ENCODE results near the gene CMTM7.

Gene CMTM7

DNA sequence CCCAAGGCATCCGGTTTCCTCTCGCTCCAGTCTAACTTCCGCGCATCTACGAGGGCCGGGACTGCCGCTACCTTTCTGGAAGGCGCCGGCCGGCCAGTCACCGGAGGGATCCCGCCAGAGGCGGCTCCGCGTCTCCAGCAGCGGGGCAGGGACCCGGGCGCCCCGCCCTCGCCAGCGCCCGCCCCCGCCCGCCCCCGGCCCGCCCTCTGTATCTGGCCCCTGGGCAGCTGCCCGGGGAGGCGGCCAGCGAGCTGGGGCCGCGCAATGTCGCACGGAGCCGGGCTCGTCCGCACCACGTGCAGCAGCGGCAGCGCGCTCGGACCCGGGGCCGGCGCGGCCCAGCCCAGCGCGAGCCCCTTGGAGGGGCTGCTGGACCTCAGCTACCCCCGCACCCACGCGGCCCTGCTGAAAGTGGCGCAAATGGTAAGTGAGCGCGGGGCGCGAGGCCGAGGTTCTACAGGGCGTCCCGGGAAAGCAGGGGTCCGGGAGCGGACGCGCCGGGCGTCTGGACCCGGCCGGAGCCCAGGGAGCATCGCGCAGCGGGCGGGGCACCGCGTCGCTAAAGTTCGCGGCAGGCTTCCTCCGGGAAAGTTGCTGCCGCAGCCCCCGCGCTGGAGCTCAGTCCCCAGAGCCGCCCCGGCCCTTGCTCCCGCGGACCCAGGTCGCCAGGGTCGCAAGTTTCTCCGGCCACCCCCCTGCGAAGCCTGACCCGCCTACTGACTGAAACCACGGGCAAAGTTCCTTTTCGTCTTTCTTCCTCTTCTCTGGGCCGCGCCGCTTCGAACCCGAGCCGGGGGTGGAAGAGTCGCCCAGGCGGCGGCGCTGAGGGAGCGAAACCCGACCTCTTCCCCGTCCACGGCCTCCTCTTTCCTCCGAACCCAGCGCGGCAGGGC, at the start of gene CMTM7:
TSS of gene CMTM7 (plus strand) at position 211 of the 893 bp plus-strand sequence. CDS start at position 265, 54 bp downstream.
- peak; percentile 93 for DNase-seq (ENCODE audit: low spot score)

- no peak for DNase-seq (ENCODE audit: low spot score)
Observed at GRCh38 chr3:32347343-32348125, 44.1 kb upstream of the CMTM7 start.

GRCh38 chr3:32349184-32349583, 42.5 kb upstream of the CMTM7 start:
- DNase-seq (ENCODE audit: low spot score): no peak

GRCh38 chr3:32352563-32352962, 39.1 kb upstream of the CMTM7 start:
- no peak for DNase-seq (ENCODE audit: low spot score)

DNA sequence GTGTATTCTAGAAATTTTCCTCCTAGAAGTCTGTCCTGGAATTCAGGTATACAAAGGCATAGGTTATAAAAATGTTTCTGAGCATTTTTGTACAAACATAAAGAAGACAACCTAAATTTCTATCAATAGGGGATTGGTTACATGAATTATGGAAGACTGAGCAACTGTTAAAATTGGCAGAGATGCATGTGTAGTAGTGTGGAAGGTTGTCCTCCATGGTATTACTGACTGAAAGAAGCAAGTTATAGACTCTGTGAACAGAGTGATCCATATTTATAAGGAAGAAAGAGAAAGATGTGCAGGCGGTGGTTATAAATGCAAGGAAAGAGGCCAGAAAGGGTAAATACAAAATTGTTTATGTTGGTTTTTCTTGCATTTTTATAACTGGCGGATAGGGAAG, 38.3 kb upstream of the CMTM7 start:
- DNase-seq (ENCODE audit: low spot score): no peak

DNA sequence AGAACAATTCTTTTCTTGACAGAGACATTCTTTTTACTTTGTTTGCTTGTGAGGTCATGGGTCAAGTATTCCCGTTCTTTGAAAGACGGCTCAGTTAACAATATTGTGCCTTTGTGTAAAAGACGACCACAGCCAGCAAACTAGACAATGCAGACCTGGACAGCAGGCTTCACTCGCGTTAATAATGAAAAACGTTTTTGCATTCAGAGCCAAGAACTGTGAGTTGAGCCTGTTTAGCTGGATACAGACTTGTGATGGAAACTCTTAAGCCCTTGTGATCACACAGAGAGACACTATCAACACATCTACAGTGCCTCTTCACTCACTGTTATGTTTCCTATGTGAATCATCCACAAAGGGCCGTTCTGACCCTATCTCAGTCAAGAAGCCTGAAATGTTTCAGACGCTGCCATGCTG, 37.3 kb upstream of the CMTM7 start:
- no peak for DNase-seq (ENCODE audit: low spot score)

DNA sequence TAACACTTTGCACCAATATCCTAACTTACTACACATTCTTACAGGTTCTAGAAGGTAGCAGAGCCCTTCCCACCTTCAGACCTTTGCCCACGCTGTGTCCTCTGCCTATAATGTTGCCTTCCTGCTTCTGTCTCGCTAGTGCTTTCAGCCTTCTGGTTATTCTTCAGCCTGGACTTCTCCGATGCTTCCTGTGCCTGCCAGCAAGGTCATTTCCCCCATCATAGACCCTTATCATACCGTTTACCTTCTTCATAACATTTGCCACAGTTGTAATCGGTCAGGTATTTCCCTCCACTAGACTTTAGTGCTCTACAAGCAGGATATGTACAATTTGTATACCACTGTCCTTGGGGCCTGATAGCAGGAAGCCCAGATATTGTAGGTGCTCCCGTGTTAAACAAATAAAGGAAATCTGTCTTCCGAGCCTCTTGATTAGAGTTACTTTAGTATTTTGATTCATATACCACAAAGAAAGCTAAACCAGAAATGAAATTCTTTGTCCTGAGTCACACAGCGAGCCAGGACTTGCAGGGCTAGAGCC, 35.8 kb upstream of the CMTM7 start:
- DNase-seq (ENCODE audit: low spot score): no peak

GRCh38 chr3:32359766-32360492, 31.7 kb upstream of the CMTM7 start:
- no peak for DNase-seq (ENCODE audit: low spot score)

- DNase-seq (ENCODE audit: low spot score): no peak
Observed at GRCh38 chr3:32360493-32360827, 31.2 kb upstream of the CMTM7 start.

GRCh38 chr3:32366638-32367397, 24.8 kb upstream of the CMTM7 start:
- no peak for DNase-seq (ENCODE audit: low spot score)

GRCh38 chr3:32367442-32367841, 24.2 kb upstream of the CMTM7 start:
- DNase-seq (ENCODE audit: low spot score): no peak

DNA sequence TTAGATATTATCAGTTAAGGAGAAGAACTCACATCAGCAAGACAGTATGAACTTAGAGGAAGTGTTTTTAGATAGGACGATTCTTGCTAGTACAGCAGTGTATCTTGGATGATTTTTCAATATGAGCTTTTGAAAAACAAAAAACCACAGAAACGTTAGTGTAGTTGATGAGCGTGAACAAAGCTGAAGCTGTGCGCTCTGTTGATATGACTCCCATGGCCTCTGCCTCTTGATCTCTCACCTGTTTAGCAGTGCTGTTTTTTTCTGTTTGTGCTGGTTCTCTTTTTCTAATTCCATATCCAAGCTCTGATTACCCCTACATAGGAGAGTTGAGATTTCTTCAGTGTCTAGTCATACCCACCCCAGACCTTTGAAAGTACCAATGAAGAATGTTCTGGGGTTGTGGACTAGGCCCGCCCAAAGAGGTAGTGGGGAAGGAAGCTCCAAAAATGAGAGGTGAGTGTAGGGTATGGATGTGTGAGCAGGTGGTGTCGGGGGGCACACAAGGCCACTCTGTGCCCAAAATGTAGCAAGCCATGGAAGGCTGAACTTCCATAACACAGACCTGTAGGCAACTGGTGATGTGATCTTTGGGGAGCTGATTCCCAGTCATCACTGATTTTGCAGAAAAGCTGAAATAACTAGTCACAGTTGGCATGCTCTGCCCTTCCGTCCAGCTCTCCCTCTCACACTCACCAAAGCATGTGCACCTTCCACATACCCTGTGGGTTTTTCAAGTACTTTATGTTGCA, 20.0 kb upstream of the CMTM7 start:
- no peak for DNase-seq (ENCODE audit: low spot score)

GRCh38 chr3:32372213-32372490, 19.5 kb upstream of the CMTM7 start:
- no peak for DNase-seq (ENCODE audit: low spot score)

DNA sequence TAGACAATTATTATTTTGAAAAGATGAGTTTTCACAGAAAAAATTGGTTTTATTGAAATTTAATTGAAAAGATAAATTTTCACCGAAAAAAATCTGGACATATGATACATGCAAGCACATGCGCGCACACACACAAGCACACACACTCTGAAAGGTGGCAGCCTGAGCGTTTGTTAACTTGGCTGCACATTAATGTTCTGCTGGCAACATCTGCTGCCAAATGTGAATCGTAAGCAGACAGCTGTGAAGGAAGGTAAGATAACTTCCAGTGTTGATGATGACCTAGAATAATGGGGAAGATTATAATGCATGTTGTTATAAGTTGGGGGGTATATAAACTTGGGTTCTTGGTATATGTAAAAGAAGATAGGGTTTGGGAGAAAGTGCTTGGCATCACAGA, 18.4 kb upstream of the CMTM7 start:
- DNase-seq (ENCODE audit: low spot score): no peak

DNA sequence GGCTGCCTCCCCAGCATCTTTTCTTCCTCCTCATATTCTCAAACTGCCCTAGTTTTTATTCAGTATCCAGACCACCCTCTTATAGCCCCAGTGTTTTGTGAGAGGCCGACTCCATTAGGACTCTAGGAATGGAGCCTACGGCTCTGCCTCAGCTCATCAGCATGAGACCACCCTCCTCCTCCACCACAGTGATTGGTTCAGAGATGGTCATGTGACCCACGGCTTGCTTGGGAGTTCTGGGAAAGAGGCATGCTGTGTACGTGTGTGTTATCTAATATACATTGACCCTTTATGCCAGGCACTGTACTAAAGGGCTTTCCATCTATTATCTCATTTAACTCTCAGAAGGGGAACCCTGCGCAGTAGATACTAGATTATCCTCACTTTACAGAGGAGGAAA, 17.8 kb upstream of the CMTM7 start:
- no peak for DNase-seq (ENCODE audit: low spot score)

GRCh38 chr3:32374788-32375595, 16.7 kb upstream of the CMTM7 start:
- DNase-seq (ENCODE audit: low spot score): peak; percentile 78

DNA sequence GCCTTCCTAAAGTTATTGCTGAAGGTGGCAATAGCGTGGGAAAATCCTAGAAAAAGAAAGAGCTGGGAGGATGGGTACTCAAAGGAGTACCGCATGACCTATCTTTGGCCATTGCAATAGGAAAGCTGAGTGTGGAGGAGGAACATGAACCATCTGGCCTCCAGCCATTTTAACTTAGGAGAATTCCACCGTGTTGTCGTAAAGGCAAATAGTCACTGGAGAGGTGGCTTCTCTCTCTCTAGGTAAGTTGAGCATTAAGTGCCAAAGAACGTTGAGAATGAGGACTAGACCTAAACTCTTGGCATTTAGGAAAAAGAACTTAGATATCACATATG, 16.1 kb upstream of the CMTM7 start:
- DNase-seq (ENCODE audit: low spot score): no peak

DNA sequence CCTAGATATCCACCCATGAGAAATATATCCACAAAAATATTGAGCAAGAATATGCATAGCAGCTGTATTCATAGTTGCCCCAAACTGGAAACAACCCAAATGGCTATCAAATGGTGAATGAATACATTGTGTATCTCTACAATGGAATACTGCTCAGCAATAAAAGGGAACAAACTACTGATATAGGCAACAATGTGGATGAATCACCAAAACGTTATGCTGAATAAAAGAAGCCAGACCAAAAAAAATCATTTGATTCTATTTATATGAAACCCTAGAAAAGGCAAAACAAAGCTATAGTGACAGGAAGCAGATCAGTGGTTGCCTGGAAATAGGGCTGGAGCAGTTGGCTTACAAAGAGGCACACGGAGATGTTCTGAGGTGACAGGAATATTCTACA, 15.5 kb upstream of the CMTM7 start:
- DNase-seq (ENCODE audit: low spot score): no peak

DNA sequence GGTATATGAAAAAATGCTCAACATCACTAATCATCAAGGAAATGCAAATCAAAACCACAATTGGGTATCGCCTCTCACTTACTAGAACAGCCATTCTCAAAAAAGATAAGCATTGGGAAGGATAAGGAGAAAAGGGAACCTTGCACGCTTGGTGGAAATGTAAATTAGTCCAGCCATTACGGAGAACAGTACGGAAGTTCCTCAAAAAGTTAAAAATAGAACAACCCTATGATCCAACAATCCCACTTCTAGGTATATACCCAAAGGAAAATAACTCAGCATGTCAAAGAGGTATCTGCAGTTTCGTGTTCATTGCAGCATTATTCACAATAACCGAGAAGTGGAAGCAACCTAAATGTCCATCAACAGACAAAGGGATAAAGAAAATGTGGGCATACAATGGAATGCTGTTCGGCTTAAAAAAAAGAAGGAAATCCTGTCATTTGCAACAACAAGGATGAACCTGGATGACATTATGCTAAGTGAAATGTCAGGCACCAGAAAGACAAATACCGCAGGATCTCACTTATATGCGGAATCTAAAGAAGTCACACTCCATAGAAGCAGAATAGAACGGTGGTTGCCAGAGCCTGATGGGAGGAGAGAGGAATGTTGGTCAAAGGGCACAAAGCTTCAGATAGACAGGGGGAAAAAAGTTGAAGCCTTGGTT, 11.7 kb upstream of the CMTM7 start:
- DNase-seq (ENCODE audit: low spot score): no peak

GRCh38 chr3:32381922-32382321, 9.7 kb upstream of the CMTM7 start:
- DNase-seq (ENCODE audit: low spot score): no peak
